Measurements from ENCODE around the gene DACT2. TPM values are rescaled to one million over a fixed set of nuclear protein-coding genes. Genes with fewer than 3 reads are reported as not detected.

DACT2 gene
- total RNA-seq, 4 donors from 2014 or later = 6.0 to 19.9 (median 10.0) TPM

DNA sequence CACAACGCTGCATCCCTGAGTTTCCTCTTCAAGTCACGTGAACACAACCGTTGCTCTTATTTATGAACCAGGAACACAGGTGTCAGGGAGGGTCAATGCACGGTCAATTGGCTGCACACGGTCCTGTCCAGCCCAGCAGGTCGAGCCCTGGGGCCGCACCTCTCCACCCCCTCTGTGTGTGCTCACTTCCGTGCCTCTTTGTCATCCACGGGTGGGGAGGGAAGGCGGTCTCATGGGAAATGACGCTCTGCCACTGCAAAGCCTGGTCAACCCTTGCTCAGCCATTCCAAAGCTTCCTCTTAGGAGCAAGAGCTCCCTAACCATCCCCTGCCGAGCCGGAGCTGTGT lies 38.7 kb downstream of the DACT2 start:
- Histone ChIP-seq H3K4me1 (no peaks in the 10 kb centered on the region), H3K36me3 (no peaks in the 10 kb centered on the region), H3K9me3 (no peaks in the 10 kb centered on the region), H3K27me3 (peaks cover 26% of the 10 kb centered on the region), H3K4me3 (no peak overlapping the region), H3K27ac (no peak overlapping the region)
- TF ChIP-seq POLR2AphosphoS5 (IDR thresholded peaks at IDR 0.05) (no peak), EP300 (IDR thresholded peaks at IDR 0.05) (no peak)
- TF ChIP-seq, protein P1, sequence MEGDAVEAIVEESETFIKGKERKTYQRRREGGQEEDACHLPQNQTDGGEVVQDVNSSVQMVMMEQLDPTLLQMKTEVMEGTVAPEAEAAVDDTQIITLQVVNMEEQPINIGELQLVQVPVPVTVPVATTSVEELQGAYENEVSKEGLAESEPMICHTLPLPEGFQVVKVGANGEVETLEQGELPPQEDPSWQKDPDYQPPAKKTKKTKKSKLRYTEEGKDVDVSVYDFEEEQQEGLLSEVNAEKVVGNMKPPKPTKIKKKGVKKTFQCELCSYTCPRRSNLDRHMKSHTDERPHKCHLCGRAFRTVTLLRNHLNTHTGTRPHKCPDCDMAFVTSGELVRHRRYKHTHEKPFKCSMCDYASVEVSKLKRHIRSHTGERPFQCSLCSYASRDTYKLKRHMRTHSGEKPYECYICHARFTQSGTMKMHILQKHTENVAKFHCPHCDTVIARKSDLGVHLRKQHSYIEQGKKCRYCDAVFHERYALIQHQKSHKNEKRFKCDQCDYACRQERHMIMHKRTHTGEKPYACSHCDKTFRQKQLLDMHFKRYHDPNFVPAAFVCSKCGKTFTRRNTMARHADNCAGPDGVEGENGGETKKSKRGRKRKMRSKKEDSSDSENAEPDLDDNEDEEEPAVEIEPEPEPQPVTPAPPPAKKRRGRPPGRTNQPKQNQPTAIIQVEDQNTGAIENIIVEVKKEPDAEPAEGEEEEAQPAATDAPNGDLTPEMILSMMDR (IDR thresholded peaks at IDR 0.05) = no peak
- no peak for DNase-seq (ENCODE audit: low spot score in 2 of 2)
- 53% methylated on average over 8 of the region's 13 CpGs for WGBS

DNA sequence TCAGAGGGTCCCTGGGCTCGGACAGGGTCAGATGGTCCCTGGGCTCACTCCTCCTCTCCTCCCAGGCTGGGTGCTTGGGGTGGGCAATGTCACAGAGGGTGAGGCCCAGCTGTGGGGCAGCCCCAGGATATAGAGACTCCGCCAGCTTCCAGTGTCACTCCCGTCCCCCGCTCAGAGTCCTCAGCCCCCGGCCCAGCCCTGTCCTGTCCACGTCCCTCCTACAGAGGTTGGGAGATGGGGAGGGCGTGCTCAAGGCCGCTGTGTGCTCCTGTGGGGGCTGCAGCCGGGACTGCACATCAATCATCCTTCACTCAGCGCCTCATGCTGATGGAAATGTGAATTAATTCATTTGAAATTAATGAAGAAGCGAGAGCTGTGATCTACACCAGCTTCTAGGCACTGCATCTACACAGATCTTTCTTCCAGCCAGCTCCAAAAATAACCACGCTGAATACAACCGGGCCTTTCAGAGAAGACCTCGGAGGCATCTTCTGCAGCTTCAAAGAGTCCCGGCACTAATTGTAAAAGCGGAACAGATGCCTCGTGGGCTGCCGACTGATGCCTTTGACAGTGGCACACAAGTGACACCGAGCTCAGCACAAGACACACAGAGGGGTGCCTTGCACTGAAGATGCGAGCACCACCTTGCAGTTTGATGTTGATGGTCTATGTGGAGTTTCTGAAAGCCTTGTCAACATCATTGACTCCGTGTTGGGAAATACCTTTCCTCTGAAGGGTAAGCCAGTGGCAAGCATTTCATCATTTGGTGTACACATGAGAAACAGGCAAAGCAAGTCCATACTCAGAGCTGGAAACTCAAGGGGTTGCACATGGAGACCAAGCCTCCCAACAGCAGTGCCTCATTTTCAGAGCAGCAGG lies 39.3 kb downstream of the DACT2 start:
- Histone ChIP-seq H3K36me3 (no peaks in the 10 kb centered on the region), H3K27me3 (peaks cover 30% of the 10 kb centered on the region), H3K9me3 (no peaks in the 10 kb centered on the region), H3K27ac (no peak overlapping the region), H3K4me1 (no peaks in the 10 kb centered on the region), H3K4me3 (no peak overlapping the region)
- WGBS = 55% methylated on average over 16 of the region's 21 CpGs
- DNase-seq (ENCODE audit: low spot score in 2 of 2) = no peak
- TF ChIP-seq POLR2AphosphoS5 (IDR thresholded peaks at IDR 0.05) = no peak
- TF ChIP-seq EP300 (IDR thresholded peaks at IDR 0.05) = no peak
- no peak for TF ChIP-seq POLR2A (IDR thresholded peaks at IDR 0.05)
- TF ChIP-seq, protein P1 (IDR thresholded peaks at IDR 0.05) = no peak

DNA sequence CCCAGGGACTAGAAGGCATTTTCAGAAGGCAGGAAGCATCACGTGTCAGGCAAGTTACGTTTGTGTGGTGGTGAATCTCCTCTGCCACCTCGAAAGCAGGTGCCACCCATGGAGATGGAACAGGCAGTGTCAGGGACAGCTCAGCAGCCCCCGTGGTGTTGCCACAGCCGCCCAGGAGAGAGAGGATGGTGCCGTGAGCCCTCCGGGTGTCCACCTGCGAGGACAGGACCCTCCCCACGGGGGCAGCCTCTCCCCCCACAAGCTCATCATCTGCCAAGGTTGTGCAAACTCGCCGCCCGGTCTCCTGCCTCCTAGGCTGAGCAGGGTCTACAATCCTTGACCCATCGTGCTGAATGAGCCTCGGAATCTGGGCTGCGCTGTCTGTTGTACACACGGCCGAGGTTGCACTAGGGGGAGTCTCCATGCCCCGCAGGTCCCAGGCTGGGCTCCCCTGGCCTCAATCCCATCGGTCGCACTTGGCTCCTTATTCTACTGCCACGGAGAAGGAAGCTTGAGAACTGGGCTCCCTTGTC lies 40.1 kb downstream of the DACT2 start:
- Histone ChIP-seq H3K27me3 (peaks cover 38% of the 10 kb centered on the region), H3K9me3 (no peaks in the 10 kb centered on the region), H3K4me3 (no peak overlapping the region), H3K4me1 (no peaks in the 10 kb centered on the region), H3K27ac (no peak overlapping the region), H3K36me3 (no peaks in the 10 kb centered on the region)
- TF ChIP-seq EP300 (IDR thresholded peaks at IDR 0.05) (no peak), POLR2A (IDR thresholded peaks at IDR 0.05) (no peak), POLR2AphosphoS5 (IDR thresholded peaks at IDR 0.05) (no peak)
- TF ChIP-seq, protein P1 (IDR thresholded peaks at IDR 0.05) = no peak
- 81% methylated on average over 14 of the region's 21 CpGs for WGBS
- DNase-seq (ENCODE audit: low spot score in 2 of 2) = no peak

DNA sequence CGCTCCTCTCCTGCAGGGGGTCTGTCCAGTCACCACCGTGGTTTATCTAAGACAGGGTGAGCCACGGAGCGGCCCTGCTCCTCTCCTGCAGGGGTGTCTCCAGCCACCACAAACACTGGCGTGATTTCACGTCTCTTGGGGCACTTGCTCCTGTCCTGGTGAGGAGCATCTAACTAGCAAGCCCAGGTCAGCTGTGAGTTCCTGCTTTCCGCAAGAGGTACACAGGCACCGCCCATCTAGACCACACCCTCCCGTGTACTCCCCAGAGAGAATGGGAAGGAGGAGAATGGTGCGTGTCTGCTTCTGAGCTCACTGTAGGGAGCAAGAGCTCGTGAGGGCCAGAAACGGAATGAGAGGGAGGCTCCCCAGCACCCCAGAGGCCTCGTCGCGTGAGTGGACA lies 40.7 kb downstream of the DACT2 start:
- DNase-seq (ENCODE audit: low spot score in 2 of 2) = no peak
- Histone ChIP-seq H3K4me1 (no peaks in the 10 kb centered on the region), H3K4me3 (no peak overlapping the region), H3K27me3 (peaks cover 38% of the 10 kb centered on the region), H3K36me3 (no peaks in the 10 kb centered on the region), H3K9me3 (no peaks in the 10 kb centered on the region), H3K27ac (no peak overlapping the region)
- no peak for TF ChIP-seq POLR2AphosphoS5 (IDR thresholded peaks at IDR 0.05)
- TF ChIP-seq POLR2A (IDR thresholded peaks at IDR 0.05) = no peak
- TF ChIP-seq EP300 (IDR thresholded peaks at IDR 0.05) = no peak
- TF ChIP-seq, protein P1 (IDR thresholded peaks at IDR 0.05) = no peak
- 74% methylated on average over 15 of the region's 15 CpGs for WGBS

DNA sequence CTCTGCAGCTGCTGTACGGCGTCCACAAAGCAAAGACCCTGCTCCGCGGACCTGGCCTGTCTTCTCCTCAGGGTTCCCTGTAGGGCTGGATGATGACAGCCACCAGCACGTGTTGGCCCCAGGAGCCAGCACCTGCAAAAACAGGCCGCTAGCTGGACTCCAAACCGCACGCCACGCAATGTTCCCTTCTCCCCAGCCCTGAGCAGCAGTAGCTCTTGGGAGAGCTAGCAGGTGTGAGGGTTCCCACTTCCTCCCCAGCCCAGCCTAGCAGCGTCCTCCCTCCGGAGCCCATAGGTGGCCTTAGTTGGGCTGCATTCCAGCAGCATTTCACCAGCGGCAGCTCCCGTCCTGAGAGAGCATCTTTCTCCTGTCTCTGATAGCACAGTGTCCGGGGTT lies 42.3 kb downstream of the DACT2 start:
- TF ChIP-seq, protein P1 (IDR thresholded peaks at IDR 0.05) = no peak
- TF ChIP-seq POLR2A (IDR thresholded peaks at IDR 0.05) (no peak), EP300 (IDR thresholded peaks at IDR 0.05) (no peak), POLR2AphosphoS5 (IDR thresholded peaks at IDR 0.05) (no peak)
- Histone ChIP-seq H3K27ac (no peak overlapping the region), H3K4me1 (no peaks in the 10 kb centered on the region), H3K9me3 (no peaks in the 10 kb centered on the region), H3K27me3 (peaks cover 38% of the 10 kb centered on the region), H3K4me3 (no peak overlapping the region), H3K36me3 (no peaks in the 10 kb centered on the region)
- WGBS = 88% methylated on average over 10 of the region's 14 CpGs
- no peak for DNase-seq (ENCODE audit: low spot score in 2 of 2)

All from suprapubic skin (tissue), 4 donors.